Keratinocyte (primary cell): Measurements from ENCODE around the gene PADI6. TPM values are rescaled to one million over a fixed set of nuclear protein-coding genes. Genes with fewer than 3 reads are reported as not detected.

ENCODE experiments used
- DNase-seq: peaks from one replicate; pipeline ENCODE4 v3.0.0-alpha.2; 2011; ENCODE audit warnings: low read depth, missing footprints, low spot score
- FAIRE-seq: peaks from 2 replicates; lab custom pipeline; 2011; peaks lifted over from hg19 to GRCh38; lab: Jason Lieb, UNC
- H2AFZ ChIP-seq: 2 replicates; pipeline ENCODE4 v1.6.0; 2012; ENCODE audit warnings: low read length, control low read depth, inconsistent platforms; ENCODE audit not compliant: control insufficient read depth
- H3K27ac ChIP-seq: 2 replicates; pipeline ENCODE4 v1.5.1; 2011; ENCODE audit warnings: low read length; ENCODE audit not compliant: control insufficient read depth, insufficient read depth
- H3K27me3 ChIP-seq: 3 replicates; pipeline ENCODE4 v1.6.0; 2011; ENCODE audit warnings: low read length; ENCODE audit not compliant: control insufficient read depth, insufficient read depth; ENCODE audit errors: extremely low read depth
- H3K36me3 ChIP-seq, 2 experiments: 2 replicates in 1 of 2; 3 replicates in 1 of 2; pipeline ENCODE4 v1.5.1; 2011; ENCODE audit warnings: low read length in 2 of 2, mild to moderate bottlenecking in 1 of 2; ENCODE audit not compliant: control insufficient read depth in 2 of 2, insufficient read depth in 2 of 2; ENCODE audit errors: extremely low read depth in 1 of 2
- H3K4me1 ChIP-seq: 3 replicates; pipeline ENCODE4 v1.5.1; 2011; ENCODE audit warnings: low read length; ENCODE audit not compliant: control insufficient read depth, insufficient read depth; ENCODE audit errors: extremely low read depth
- H3K4me2 ChIP-seq: 3 replicates; pipeline ENCODE4 v1.6.0; 2011; ENCODE audit warnings: low read depth, low read length; ENCODE audit not compliant: control insufficient read depth, insufficient read depth; ENCODE audit errors: extremely low read depth
- H3K4me3 ChIP-seq, 3 experiments: fragments of 200-600 bp in 1 of 3; sonication (generic) in 1 of 3; 2 replicates in 2 of 3; 3 replicates in 1 of 3; pipeline ENCODE4 v1.5.1; 2011 to 2016; ENCODE audit warnings: low read length in 3 of 3, mild to moderate bottlenecking in 3 of 3, control low read depth in 2 of 3, inconsistent platforms in 1 of 3, low read depth in 1 of 3, mixed read lengths in 1 of 3, mixed run types in 1 of 3, moderate library complexity in 1 of 3; ENCODE audit not compliant: control insufficient read depth in 2 of 3, insufficient read depth in 2 of 3; ENCODE audit errors: extremely low read depth in 1 of 3
- H3K79me2 ChIP-seq: 2 replicates; pipeline ENCODE4 v1.6.0; 2012; ENCODE audit warnings: low read length; ENCODE audit not compliant: control insufficient read depth, insufficient read depth
- H3K9ac ChIP-seq: 3 replicates; pipeline ENCODE4 v1.6.0; 2011; ENCODE audit warnings: low read length; ENCODE audit not compliant: control insufficient read depth, insufficient read depth; ENCODE audit errors: extremely low read depth
- H3K9me1 ChIP-seq: 3 replicates; pipeline ENCODE4 v1.6.0; 2011; ENCODE audit warnings: low read length; ENCODE audit not compliant: control insufficient read depth, insufficient read depth; ENCODE audit errors: extremely low read depth
- H3K9me3 ChIP-seq: 2 replicates; pipeline ENCODE4 v1.5.1; 2012; ENCODE audit warnings: low read depth, low read length; ENCODE audit not compliant: control insufficient read depth
- H4K20me1 ChIP-seq: 3 replicates; pipeline ENCODE4 v1.6.0; 2011; ENCODE audit warnings: low read length; ENCODE audit not compliant: control insufficient read depth, insufficient read depth; ENCODE audit errors: extremely low read depth
- EZH2 ChIP-seq: IDR thresholded peaks from one replicate; pipeline ENCODE4 v1.6.1; 2012; ENCODE audit warnings: inconsistent platforms, mild to moderate bottlenecking, low read length, moderate library complexity
- dilution Hi-C: fragments of 300-500 bp; cut with MboI; formaldehyde crosslinking; loops from one replicate; pipeline ENCODE4 v1.7.0; 2020; ENCODE audit warnings: low sequenced_read_pairs; ENCODE audit not compliant: extremely low pct_ligation_motif_present
- polyA plus RNA-seq, 5 experiments: library from polyadenylated mRNA; depleted of rRNA in 3 of 5; stranded (reverse) in 3 of 5; stranded (forward) in 1 of 5; unstranded in 1 of 5; fragments of >200 nt; gene quantifications; 1 replicate in 1 of 5; 2 replicates in 3 of 5; 3 replicates in 1 of 5; pipeline versions ENCODE4 v1.2.1 to v1.2.3, GENCODE V29; 2011 to 2012; ENCODE audit warnings: missing spikeins in 2 of 5, low read depth in 1 of 5, low replicate concordance in 1 of 5
- TF ChIP-seq, protein P1 (sequence below), 3 experiments: IDR thresholded peaks in 1 of 3; conservative IDR thresholded peaks in 1 of 3; optimal IDR thresholded peaks in 1 of 3; 2 replicates in 2 of 3; 3 replicates in 1 of 3; pipeline versions ENCODE3 to v1.5.1; 2011; ENCODE audit warnings: low read length in 3 of 3, mild to moderate bottlenecking in 3 of 3, moderate library complexity in 2 of 3, control low read depth in 1 of 3, inconsistent platforms in 1 of 3; ENCODE audit not compliant: insufficient read depth in 2 of 3; ENCODE audit errors: extremely low read depth in 1 of 3

PADI6 gene
- polyA plus RNA-seq, 1 donor (not counting 4 experiments of a cell fraction or from before 2014, with no cell fraction given) = not detected

GRCh38 chr1:17360272-17360956, 11.6 kb upstream of the PADI6 start:
- no peak overlapping the region for H3K4me3 ChIP-seq
- H3K9me3 ChIP-seq = no peaks in the 10 kb centered on the region
- no peaks in the 10 kb centered on the region for H3K9me1 ChIP-seq
- dilution Hi-C loops = no loop called here
- TF ChIP-seq, protein P1, sequence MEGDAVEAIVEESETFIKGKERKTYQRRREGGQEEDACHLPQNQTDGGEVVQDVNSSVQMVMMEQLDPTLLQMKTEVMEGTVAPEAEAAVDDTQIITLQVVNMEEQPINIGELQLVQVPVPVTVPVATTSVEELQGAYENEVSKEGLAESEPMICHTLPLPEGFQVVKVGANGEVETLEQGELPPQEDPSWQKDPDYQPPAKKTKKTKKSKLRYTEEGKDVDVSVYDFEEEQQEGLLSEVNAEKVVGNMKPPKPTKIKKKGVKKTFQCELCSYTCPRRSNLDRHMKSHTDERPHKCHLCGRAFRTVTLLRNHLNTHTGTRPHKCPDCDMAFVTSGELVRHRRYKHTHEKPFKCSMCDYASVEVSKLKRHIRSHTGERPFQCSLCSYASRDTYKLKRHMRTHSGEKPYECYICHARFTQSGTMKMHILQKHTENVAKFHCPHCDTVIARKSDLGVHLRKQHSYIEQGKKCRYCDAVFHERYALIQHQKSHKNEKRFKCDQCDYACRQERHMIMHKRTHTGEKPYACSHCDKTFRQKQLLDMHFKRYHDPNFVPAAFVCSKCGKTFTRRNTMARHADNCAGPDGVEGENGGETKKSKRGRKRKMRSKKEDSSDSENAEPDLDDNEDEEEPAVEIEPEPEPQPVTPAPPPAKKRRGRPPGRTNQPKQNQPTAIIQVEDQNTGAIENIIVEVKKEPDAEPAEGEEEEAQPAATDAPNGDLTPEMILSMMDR (optimal IDR thresholded peaks at IDR 0.05 in 1 of 3, IDR thresholded peaks at IDR 0.05 in 1 of 3, conservative IDR thresholded peaks at IDR 0.05 in 1 of 3; ENCODE audit: extremely low read depth in 1 of 3, insufficient read depth in 2 of 3, low read length in 3 of 3) = no peak
- TF ChIP-seq EZH2 = no peak
- no peaks in the 10 kb centered on the region for H3K36me3 ChIP-seq
- no peaks in the 10 kb centered on the region for H3K79me2 ChIP-seq
- FAIRE-seq = no peak
- H3K27me3 ChIP-seq = no peaks in the 10 kb centered on the region
- no peaks in the 10 kb centered on the region for H4K20me1 ChIP-seq
- no peak overlapping the region for H3K27ac ChIP-seq
- H3K4me2 ChIP-seq = no peak overlapping the region
- peaks cover under 1% of the 10 kb centered on the region for H3K4me1 ChIP-seq
- DNase-seq = no peak
- H3K9ac ChIP-seq = no peak overlapping the region
- H2AFZ ChIP-seq = no peak overlapping the region

- Histone ChIP-seq H3K9ac (no peak overlapping the region), H3K36me3 (no peaks in the 10 kb centered on the region), H3K4me3 (no peak overlapping the region), H3K79me2 (no peaks in the 10 kb centered on the region), H3K9me3 (no peaks in the 10 kb centered on the region), H3K27ac (no peak overlapping the region), H3K9me1 (no peaks in the 10 kb centered on the region), H2AFZ (no peak overlapping the region), H3K27me3 (no peaks in the 10 kb centered on the region), H3K4me1 (peaks cover 6% of the 10 kb centered on the region), H4K20me1 (no peaks in the 10 kb centered on the region), H3K4me2 (no peak overlapping the region)
- TF ChIP-seq EZH2 = no peak
- TF ChIP-seq, protein P1 (optimal IDR thresholded peaks at IDR 0.05 in 1 of 3, IDR thresholded peaks at IDR 0.05 in 1 of 3, conservative IDR thresholded peaks at IDR 0.05 in 1 of 3; ENCODE audit: extremely low read depth in 1 of 3, insufficient read depth in 2 of 3, low read length in 3 of 3) = no peak
- dilution Hi-C loops = no loop called here
- FAIRE-seq (no peak), DNase-seq (no peak)
These were observed 10.3 kb upstream of the PADI6 start for GRCh38 chr1:17361687-17362086.
